OCI-LY1 (cell line): ENCODE results near the gene SPATA13.

Source experiments
- H2AFZ ChIP-seq: fragments of 200-600 bp; sonication (generic), shearing (Covaris generic); 2 replicates; pipeline ENCODE4 v1.6.0; 2014; ENCODE audit warnings: antibody characterized with exemption, mild to moderate bottlenecking, low read length
- H3F3A ChIP-seq: fragments of 200-600 bp; sonication (generic), shearing (Covaris generic); 2 replicates; pipeline ENCODE4 v1.6.0; 2014; ENCODE audit warnings: mild to moderate bottlenecking, antibody characterized with exemption, low read length, moderate library complexity; ENCODE audit not compliant: insufficient read depth
- H3K27ac ChIP-seq: fragments of 200-600 bp; sonication (generic); 2 replicates; pipeline ENCODE4 v1.5.1; 2014; ENCODE audit warnings: low read length, mixed run types, mild to moderate bottlenecking, low read depth; ENCODE audit not compliant: poor library complexity, severe bottlenecking
- H3K27me3 ChIP-seq: fragments of 200-600 bp; sonication (generic); 2 replicates; pipeline ENCODE4 v1.6.0; 2014; ENCODE audit warnings: antibody characterized with exemption, mild to moderate bottlenecking, low read length, moderate library complexity; ENCODE audit not compliant: insufficient read depth
- H3K36me3 ChIP-seq: fragments of 200-600 bp; sonication (generic); 2 replicates; pipeline ENCODE4 v1.6.1; 2014; ENCODE audit warnings: mild to moderate bottlenecking, antibody characterized with exemption, low read length, moderate library complexity, mixed read lengths; ENCODE audit not compliant: insufficient read depth
- H3K4me1 ChIP-seq: fragments of 200-600 bp; sonication (generic); 2 replicates; pipeline ENCODE4 v1.5.1; 2014; ENCODE audit warnings: mild to moderate bottlenecking, low read length, moderate library complexity; ENCODE audit not compliant: insufficient read depth, severe bottlenecking
- H3K4me2 ChIP-seq: fragments of 200-600 bp; sonication (generic), shearing (Covaris generic); 2 replicates; pipeline ENCODE4 v1.6.1; 2014; ENCODE audit warnings: low read length
- H3K4me3 ChIP-seq: fragments of 200-600 bp; sonication (generic); 2 replicates; pipeline ENCODE4 v1.5.1; 2014; ENCODE audit warnings: low read length, low read depth, mild to moderate bottlenecking, mixed read lengths; ENCODE audit not compliant: poor library complexity, severe bottlenecking
- H3K79me2 ChIP-seq: fragments of 200-600 bp; shearing (Covaris generic); 2 replicates; pipeline ENCODE4 v1.6.1; 2016; ENCODE audit warnings: mixed run types, low read length, mixed read lengths; ENCODE audit not compliant: insufficient read depth
- H3K9ac ChIP-seq: fragments of 200-600 bp; sonication (generic), shearing (Covaris generic); 2 replicates; pipeline ENCODE4 v1.6.1; 2014; ENCODE audit warnings: mild to moderate bottlenecking, low read length, mixed read lengths
- H3K9me2 ChIP-seq: fragments of 200-600 bp; sonication (generic), shearing (Covaris generic); 2 replicates; pipeline ENCODE4 v1.6.1; 2014; ENCODE audit warnings: low read depth, mild to moderate bottlenecking, low read length, mixed read lengths
- H3K9me3 ChIP-seq: fragments of 200-600 bp; shearing (Covaris generic); 2 replicates; pipeline ENCODE4 v1.6.1; 2014; ENCODE audit warnings: low read length, mixed read lengths
- H4K20me1 ChIP-seq: fragments of 200-600 bp; sonication (generic), shearing (Covaris generic); 2 replicates; pipeline ENCODE4 v1.6.0; 2016; ENCODE audit warnings: mild to moderate bottlenecking, low read length; ENCODE audit not compliant: insufficient read depth
- CTCF ChIP-seq: fragments of 200-600 bp; sonication (generic), shearing (Covaris generic); IDR thresholded peaks from 2 replicates; pipeline ENCODE4 v1.5.1; 2017; ENCODE audit warnings: mild to moderate bottlenecking, antibody characterized with exemption, low read length, moderate library complexity, mixed read lengths
- EZH2 ChIP-seq: fragments of 200-600 bp; sonication (generic), shearing (Covaris generic); IDR thresholded peaks from 2 replicates; pipeline ENCODE4 v1.8.0; 2017; ENCODE audit warnings: borderline replicate concordance, mixed run types, mild to moderate bottlenecking, antibody characterized with exemption, low read length, moderate library complexity, mixed read lengths

The SPATA13 gene

GRCh38 chr13:24253520-24254145 lies 93.1 kb downstream of the SPATA13 start:
- no peak overlapping the region for H3K9ac ChIP-seq
- no peaks in the 10 kb centered on the region for H3F3A ChIP-seq
- H3K9me2 ChIP-seq = no peaks in the 10 kb centered on the region
- no peaks in the 10 kb centered on the region for H4K20me1 ChIP-seq
- H3K4me3 ChIP-seq = no peak overlapping the region
- no peaks in the 10 kb centered on the region for H3K4me1 ChIP-seq
- H3K36me3 ChIP-seq = no peaks in the 10 kb centered on the region
- no peak overlapping the region for H2AFZ ChIP-seq
- no peaks in the 10 kb centered on the region for H3K9me3 ChIP-seq
- TF ChIP-seq EZH2 (no peak), CTCF (no peak)
- H3K79me2 ChIP-seq = no peaks in the 10 kb centered on the region
- no peak overlapping the region for H3K27ac ChIP-seq
- no peak overlapping the region for H3K4me2 ChIP-seq
- peaks cover 5% of the 10 kb centered on the region; the same call in 1 of the 2 replicates for H3K27me3 ChIP-seq

DNA sequence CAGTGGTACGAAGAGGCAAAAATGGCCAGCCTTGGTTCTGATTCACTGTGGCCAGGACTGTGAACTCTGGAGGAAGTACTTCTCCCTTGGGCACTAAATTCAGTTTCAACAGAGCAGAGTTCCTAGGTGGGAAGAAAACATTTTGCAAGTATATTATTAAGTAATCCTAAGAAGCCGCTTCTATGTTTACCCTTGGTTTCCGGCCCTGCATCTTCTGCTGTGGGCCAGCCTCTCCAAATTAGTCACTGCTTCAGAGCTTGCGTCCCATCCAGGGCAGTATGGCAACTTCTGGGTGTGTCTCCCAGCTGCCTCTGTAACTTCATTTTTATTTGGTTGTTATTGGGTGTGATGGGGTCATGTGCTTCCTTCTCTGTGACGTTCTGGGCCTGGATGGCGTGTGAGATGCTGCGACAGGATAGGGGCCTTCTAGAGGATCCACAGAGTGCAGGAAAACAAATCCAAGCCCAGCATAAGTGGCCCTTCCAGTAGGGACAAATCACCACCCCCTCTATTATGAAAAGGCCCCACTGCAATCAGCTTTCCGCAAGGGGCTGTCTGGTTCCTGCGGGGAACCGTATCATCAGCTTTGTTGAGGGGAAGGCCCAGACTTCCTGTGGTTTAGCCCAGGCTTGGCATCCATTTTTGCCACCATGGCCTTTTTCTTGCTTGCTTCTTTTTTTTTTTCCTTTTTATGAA lies 93.8 kb downstream of the SPATA13 start:
- Histone ChIP-seq H3K9ac (no peak overlapping the region), H3K79me2 (no peaks in the 10 kb centered on the region), H4K20me1 (no peaks in the 10 kb centered on the region), H3K27me3 (peaks cover 5% of the 10 kb centered on the region; the same call in 1 of the 2 replicates), H2AFZ (no peak overlapping the region), H3K4me3 (no peak overlapping the region), H3K36me3 (no peaks in the 10 kb centered on the region), H3K9me3 (no peaks in the 10 kb centered on the region), H3K9me2 (no peaks in the 10 kb centered on the region), H3K27ac (no peak overlapping the region), H3F3A (no peaks in the 10 kb centered on the region), H3K4me2 (no peak overlapping the region), H3K4me1 (no peaks in the 10 kb centered on the region)
- TF ChIP-seq EZH2 (no peak), CTCF (no peak)

DNA sequence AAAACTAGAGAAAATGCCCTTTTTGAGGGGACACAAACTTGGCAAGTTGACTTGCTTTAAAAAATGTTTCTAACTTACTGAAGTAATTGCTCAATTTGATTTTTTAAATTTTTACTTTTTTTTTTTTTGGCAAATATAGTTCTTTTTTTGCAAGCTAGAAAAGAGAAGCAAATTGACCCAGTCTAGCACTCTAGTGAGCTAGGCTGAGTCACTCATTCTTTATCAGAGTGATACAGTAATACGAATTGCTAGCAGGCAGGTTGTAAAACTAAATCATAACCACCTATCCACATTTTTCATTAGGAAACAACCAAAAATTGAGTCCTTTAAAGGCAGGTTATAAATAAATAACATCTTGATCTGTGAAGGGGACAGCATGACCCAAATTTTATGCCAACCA lies 97.0 kb downstream of the SPATA13 start:
- Histone ChIP-seq H3K36me3 (no peaks in the 10 kb centered on the region), H3F3A (no peaks in the 10 kb centered on the region), H2AFZ (no peak overlapping the region), H3K79me2 (no peaks in the 10 kb centered on the region), H3K9me2 (no peaks in the 10 kb centered on the region), H3K27me3 (peaks cover 5% of the 10 kb centered on the region; the same call in 1 of the 2 replicates), H3K4me2 (no peak overlapping the region), H3K9me3 (no peaks in the 10 kb centered on the region), H3K9ac (no peak overlapping the region), H4K20me1 (no peaks in the 10 kb centered on the region), H3K4me3 (no peak overlapping the region), H3K4me1 (no peaks in the 10 kb centered on the region), H3K27ac (no peak overlapping the region)
- TF ChIP-seq CTCF = no peak
- no peak for TF ChIP-seq EZH2
